Measurements from ENCODE around the gene ZNF79. TPM values are rescaled to one million over a fixed set of nuclear protein-coding genes. Genes with fewer than 3 reads are reported as not detected.
A peak's percentile ranks its signal among the peaks of the same experiment; 100 is the strongest.

Gene ZNF79
- total RNA-seq, result 10 to 100 TPM in 1 of 2 donors, 1 to 10 TPM in 1; 7.5 to 10.3 TPM
- polyA plus RNA-seq, result 1 to 10 TPM; 1.0 to 1.9 TPM
- long read RNA-seq, donor 1, transcript ZNF79-201 (5 exons, 2,078 nt), result major isoform, 5 of 16 reads
- long read RNA-seq, donor 1, partial matches to known transcripts, result 0 of 16 reads
- long read RNA-seq, donor 1, other reads (novel, unspliced or antisense), result 6 of 16 reads
- long read RNA-seq, donor 2, partial matches to known transcripts, result 0 of 6 reads
- long read RNA-seq, donor 2, other reads (novel, unspliced or antisense), result 3 of 6 reads

DNA sequence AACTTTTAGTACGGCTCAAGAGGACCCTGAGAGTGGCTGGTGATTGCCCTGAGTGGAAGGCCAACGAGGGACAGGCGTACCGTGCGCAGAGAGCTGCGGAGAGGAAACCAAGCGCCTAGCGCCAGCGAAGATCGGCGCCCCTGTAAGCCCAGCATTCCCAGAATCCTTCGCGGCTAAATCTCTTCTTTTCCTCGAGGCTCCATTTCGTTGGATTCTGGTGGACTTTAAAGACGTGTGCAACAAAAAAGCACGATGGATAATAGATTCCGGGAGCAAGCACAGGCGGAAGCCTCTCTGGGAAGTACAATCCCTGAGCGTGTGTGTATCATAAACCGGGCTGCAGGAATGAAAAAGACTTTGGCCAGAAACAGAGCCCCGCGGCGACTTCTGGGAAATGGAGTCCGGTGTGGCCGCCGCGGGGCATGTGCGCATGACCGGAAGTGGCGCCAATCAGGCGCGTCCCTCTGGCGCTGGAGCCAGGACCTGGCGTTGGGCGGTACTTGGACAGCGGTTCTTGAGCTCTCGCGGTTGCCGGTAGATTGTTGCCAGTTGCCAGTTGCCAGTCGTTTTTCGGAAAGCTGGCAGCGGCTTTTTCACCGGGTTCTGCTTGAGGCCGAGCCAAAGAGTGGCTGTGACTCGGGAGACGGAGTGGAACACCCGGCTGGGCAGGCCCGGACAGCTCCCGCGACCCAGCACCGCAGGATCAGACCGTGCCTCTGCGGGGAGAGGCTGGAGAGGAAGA lies at the start of gene ZNF79:
Gene ZNF79, plus strand, starts transcription at position 449 of the 742 bp plus-strand sequence. CDS start 406 bp downstream, outside the sequence.
- H3K4me1 ChIP-seq (ENCODE audit: control insufficient read depth in 1 of 2, insufficient read depth in 2 of 2, low read length in 2 of 2), result no peaks in the 10 kb centered on the region
- intact Hi-C loops (cut with DNase I), result no loop called here
- H3K36me3 ChIP-seq (ENCODE audit: control insufficient read depth in 1 of 2, insufficient read depth in 2 of 2, low read length in 1 of 2), result no peaks in the 10 kb centered on the region
- WGBS, 2 donors, result 0% methylated on average over 54 of the region's 54 CpGs
- no peaks in the 10 kb centered on the region for H3K9me3 ChIP-seq (ENCODE audit: control insufficient read depth, low read length)
- H3K4me3 ChIP-seq (ENCODE audit: low read length in 2 of 2), result peak within 1 kb of the TSS; percentile 80 to 86
- peak; percentile 98 for ATAC-seq (ENCODE audit: low FRiP score)
- DNase-seq, result peak; percentile 96 to 98
- H3K27me3 ChIP-seq (ENCODE audit: control insufficient read depth in 1 of 2, insufficient read depth in 2 of 2, low read length in 1 of 2), result no peaks in the 10 kb centered on the region
- H3K27ac ChIP-seq (ENCODE audit: low read depth in 1 of 2, low read length in 2 of 2), result peak within 1 kb of the TSS; percentile 67 to 84

DNA sequence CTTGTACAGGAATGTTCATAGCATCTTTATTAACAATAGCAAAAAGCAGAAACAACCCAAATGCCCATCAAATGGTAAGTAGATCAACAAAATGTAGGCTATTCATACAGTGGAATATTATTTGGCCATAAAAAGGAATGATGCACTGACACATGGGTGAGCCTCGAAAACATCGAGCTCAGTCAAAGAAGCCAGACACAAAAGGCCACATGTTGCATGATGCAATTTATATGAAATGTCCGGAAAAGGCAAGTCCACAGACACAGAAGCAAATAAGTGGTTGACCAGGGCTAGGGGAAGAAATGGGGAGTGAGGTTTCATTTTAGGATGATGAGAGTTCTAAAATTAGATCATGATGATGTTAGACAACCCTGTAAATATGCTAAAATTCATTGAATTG lies 43.7 kb upstream of the ZNF79 start:
- Histone ChIP-seq H3K9me3 (ENCODE audit: control insufficient read depth, low read length) (no peaks in the 10 kb centered on the region), H3K4me3 (ENCODE audit: low read length in 2 of 2) (no peak overlapping the region), H3K27me3 (ENCODE audit: control insufficient read depth in 1 of 2, insufficient read depth in 2 of 2, low read length in 1 of 2) (no peaks in the 10 kb centered on the region), H3K4me1 (ENCODE audit: control insufficient read depth in 1 of 2, insufficient read depth in 2 of 2, low read length in 2 of 2) (no peaks in the 10 kb centered on the region), H3K27ac (ENCODE audit: low read depth in 1 of 2, low read length in 2 of 2) (no peak overlapping the region), H3K36me3 (ENCODE audit: control insufficient read depth in 1 of 2, insufficient read depth in 2 of 2, low read length in 1 of 2) (no peaks in the 10 kb centered on the region)
- DNase-seq, result no peak
- intact Hi-C loops (cut with DNase I), result no loop called here
- 93 to 97% methylated on average over 3 of the region's 3 CpGs for WGBS, 2 donors
- no peak for ATAC-seq (ENCODE audit: low FRiP score)

DNA sequence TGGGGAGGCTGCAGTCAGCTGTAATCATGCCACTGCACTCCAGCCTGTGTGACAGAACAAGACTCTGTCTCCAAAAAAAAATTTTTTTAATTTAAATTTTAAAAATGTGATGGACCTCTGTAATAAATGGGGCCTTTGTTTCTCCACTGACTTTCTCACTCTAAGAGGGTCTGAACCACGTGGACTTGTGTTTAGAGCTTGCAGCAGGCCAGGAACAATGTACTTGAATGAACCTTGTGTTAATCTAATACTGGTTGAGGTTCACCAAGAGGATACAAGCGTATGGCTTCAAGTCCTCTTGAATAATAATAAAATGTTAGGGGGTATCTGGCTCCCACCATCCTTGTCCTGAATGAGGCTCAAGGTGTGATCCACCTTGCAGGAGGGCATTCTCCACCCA lies 41.6 kb upstream of the ZNF79 start:
- H3K4me1 ChIP-seq (ENCODE audit: control insufficient read depth in 1 of 2, insufficient read depth in 2 of 2, low read length in 2 of 2), result no peaks in the 10 kb centered on the region
- 87 to 97% methylated on average over 2 of the region's 2 CpGs for WGBS, 2 donors
- ATAC-seq (ENCODE audit: low FRiP score) (no peak), DNase-seq (no peak)
- H3K9me3 ChIP-seq (ENCODE audit: control insufficient read depth, low read length), result no peaks in the 10 kb centered on the region
- H3K27ac ChIP-seq (ENCODE audit: low read depth in 1 of 2, low read length in 2 of 2), result no peak overlapping the region
- H3K4me3 ChIP-seq (ENCODE audit: low read length in 2 of 2), result no peak overlapping the region
- no peaks in the 10 kb centered on the region for H3K36me3 ChIP-seq (ENCODE audit: control insufficient read depth in 1 of 2, insufficient read depth in 2 of 2, low read length in 1 of 2)
- intact Hi-C loops (cut with DNase I), result no loop called here
- no peaks in the 10 kb centered on the region for H3K27me3 ChIP-seq (ENCODE audit: control insufficient read depth in 1 of 2, insufficient read depth in 2 of 2, low read length in 1 of 2)

DNA sequence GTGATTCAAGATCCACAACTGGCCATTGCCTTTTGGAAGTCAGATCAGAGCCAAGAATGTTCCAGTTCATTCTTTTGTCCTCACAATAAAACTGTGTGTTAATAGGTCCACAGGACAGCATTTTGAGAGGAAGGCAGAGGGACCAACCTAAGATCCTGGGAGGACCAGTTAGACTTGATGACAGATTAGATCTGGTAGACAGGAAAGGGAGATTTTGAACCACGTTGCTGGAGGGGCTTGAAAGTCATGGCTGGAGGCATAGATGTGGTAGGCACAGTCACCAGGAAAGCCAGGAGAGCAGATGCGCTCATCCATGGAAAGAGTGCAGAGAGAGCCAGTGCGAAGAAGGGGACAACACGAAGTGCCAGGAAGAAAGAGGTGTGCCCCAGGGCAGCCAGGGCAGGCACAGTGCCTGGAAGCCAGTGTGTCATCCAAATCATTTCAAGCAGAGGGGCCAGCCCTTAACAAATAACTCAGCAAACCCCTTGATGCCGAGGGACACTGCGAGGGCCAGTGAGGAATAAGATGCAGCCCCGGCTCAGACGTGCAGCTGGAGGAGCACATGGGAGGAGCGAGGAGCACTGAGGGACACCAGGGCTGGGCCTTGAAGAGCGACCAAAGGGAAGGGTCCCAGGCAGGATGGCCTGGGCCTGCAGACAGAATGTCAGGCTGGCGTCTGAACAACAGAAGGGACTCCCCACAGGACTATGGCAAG lies 40.0 kb upstream of the ZNF79 start:
- Histone ChIP-seq H3K27ac (ENCODE audit: low read depth in 1 of 2, low read length in 2 of 2) (no peak overlapping the region), H3K27me3 (ENCODE audit: control insufficient read depth in 1 of 2, insufficient read depth in 2 of 2, low read length in 1 of 2) (no peaks in the 10 kb centered on the region), H3K4me3 (ENCODE audit: low read length in 2 of 2) (no peak overlapping the region), H3K36me3 (ENCODE audit: control insufficient read depth in 1 of 2, insufficient read depth in 2 of 2, low read length in 1 of 2) (no peaks in the 10 kb centered on the region), H3K9me3 (ENCODE audit: control insufficient read depth, low read length) (no peaks in the 10 kb centered on the region), H3K4me1 (ENCODE audit: control insufficient read depth in 1 of 2, insufficient read depth in 2 of 2, low read length in 2 of 2) (no peaks in the 10 kb centered on the region)
- intact Hi-C loops (cut with DNase I), result no loop called here
- peak in 1 of 2 donors; percentile 63 for DNase-seq
- WGBS, 2 donors, result 83 to 89% methylated on average over 11 of the region's 11 CpGs
- ATAC-seq (ENCODE audit: low FRiP score), result no peak

DNA sequence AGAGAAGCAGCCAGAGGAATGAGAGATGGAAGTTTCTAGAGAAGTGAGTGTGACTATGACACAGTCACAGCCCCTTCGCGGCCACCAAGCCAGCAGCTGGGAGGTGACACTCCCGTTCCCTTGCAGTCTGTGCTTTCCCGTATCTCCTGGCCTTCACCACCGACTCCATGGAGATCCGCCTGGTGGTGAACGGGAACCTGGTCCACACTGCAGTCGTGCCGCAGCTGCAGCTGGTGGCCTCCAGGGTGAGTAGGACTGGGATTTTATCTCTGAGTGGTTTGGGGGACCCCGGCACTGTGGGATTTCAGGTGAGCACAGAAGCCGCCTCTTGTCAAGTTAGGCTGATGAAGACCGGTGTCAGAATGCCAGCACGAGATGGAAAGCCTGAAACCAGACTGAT lies 39.3 kb upstream of the ZNF79 start:
- DNase-seq (peak in 1 of 2 donors; percentile 59), ATAC-seq (ENCODE audit: low FRiP score) (no peak)
- intact Hi-C loops (cut with DNase I), result no loop called here
- WGBS, 2 donors, result 86 to 89% methylated on average over 13 of the region's 13 CpGs
- H3K27ac ChIP-seq (ENCODE audit: low read depth in 1 of 2, low read length in 2 of 2), result no peak overlapping the region
- H3K27me3 ChIP-seq (ENCODE audit: control insufficient read depth in 1 of 2, insufficient read depth in 2 of 2, low read length in 1 of 2), result no peaks in the 10 kb centered on the region
- H3K4me1 ChIP-seq (ENCODE audit: control insufficient read depth in 1 of 2, insufficient read depth in 2 of 2, low read length in 2 of 2), result no peaks in the 10 kb centered on the region
- H3K9me3 ChIP-seq (ENCODE audit: control insufficient read depth, low read length), result no peaks in the 10 kb centered on the region
- no peaks in the 10 kb centered on the region for H3K36me3 ChIP-seq (ENCODE audit: control insufficient read depth in 1 of 2, insufficient read depth in 2 of 2, low read length in 1 of 2)
- H3K4me3 ChIP-seq (ENCODE audit: low read length in 2 of 2), result no peak overlapping the region

DNA sequence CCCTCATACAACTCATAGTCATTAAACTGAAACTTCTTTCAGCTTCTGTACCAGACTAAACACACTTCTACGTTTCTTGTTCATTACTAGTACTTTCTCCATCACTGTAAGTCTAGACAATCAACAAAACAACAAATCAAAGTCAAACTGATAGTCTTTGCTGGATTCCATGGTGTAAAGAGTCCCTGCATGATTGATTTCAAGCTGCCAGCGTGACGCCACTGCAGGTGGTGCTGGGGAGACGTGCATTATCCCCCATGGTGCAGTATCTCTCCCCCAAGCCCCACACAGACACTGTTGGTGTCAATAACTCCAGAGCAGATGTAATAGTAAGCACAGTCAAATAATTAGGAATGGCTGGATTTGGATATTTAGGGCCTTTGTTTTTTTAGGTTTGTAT lies 37.9 kb upstream of the ZNF79 start:
- no peak for ATAC-seq (ENCODE audit: low FRiP score)
- WGBS, 2 donors, result 85 to 97% methylated on average over 4 of the region's 4 CpGs

DNA sequence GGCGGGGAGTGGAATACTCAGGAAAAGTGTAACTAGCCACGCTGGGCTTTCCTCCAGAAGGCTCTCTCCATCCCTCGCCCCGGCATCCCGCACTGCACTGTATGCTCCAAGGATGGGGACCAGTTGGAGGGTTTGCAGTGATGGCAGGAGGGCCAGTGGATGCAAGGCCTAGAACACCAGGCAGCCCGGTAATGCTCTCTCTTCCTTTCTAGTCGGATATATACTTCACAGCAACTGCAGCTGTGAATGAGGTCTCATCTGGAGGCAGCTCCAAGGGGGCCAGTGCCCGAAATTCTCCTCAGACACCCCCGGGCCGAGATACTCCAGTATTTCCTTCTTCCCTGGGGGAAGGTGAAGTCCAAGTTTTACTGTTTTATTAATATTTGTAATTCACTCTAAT lies 37.2 kb upstream of the ZNF79 start:
- no peak for ATAC-seq (ENCODE audit: low FRiP score)
- Histone ChIP-seq H3K4me3 (ENCODE audit: low read length in 2 of 2) (no peak overlapping the region), H3K36me3 (ENCODE audit: control insufficient read depth in 1 of 2, insufficient read depth in 2 of 2, low read length in 1 of 2) (peaks cover 0 to 2% of the 10 kb centered on the region in 2 donors), H3K27me3 (ENCODE audit: control insufficient read depth in 1 of 2, insufficient read depth in 2 of 2, low read length in 1 of 2) (no peaks in the 10 kb centered on the region), H3K27ac (ENCODE audit: low read depth in 1 of 2, low read length in 2 of 2) (no peak overlapping the region), H3K4me1 (ENCODE audit: control insufficient read depth in 1 of 2, insufficient read depth in 2 of 2, low read length in 2 of 2) (no peaks in the 10 kb centered on the region), H3K9me3 (ENCODE audit: control insufficient read depth, low read length) (no peaks in the 10 kb centered on the region)
- intact Hi-C loops (cut with DNase I), result no loop called here
- WGBS, 2 donors, result 94 to 97% methylated on average over 10 of the region's 10 CpGs
- peak in 1 of 2 donors; percentile 51 for DNase-seq

More for the DNA sequence above, 37.9 kb upstream of the ZNF79 start:
- no peaks in the 10 kb centered on the region for H3K4me1 ChIP-seq (ENCODE audit: control insufficient read depth in 1 of 2, insufficient read depth in 2 of 2, low read length in 2 of 2)
- H3K36me3 ChIP-seq (ENCODE audit: control insufficient read depth in 1 of 2, insufficient read depth in 2 of 2, low read length in 1 of 2), result peaks cover 0 to 2% of the 10 kb centered on the region in 2 donors
- intact Hi-C loops (cut with DNase I), result no loop called here
- H3K4me3 ChIP-seq (ENCODE audit: low read length in 2 of 2), result no peak overlapping the region
- no peaks in the 10 kb centered on the region for H3K27me3 ChIP-seq (ENCODE audit: control insufficient read depth in 1 of 2, insufficient read depth in 2 of 2, low read length in 1 of 2)
- H3K27ac ChIP-seq (ENCODE audit: low read depth in 1 of 2, low read length in 2 of 2), result no peak overlapping the region
- no peak for DNase-seq
- H3K9me3 ChIP-seq (ENCODE audit: control insufficient read depth, low read length), result no peaks in the 10 kb centered on the region

DNA sequence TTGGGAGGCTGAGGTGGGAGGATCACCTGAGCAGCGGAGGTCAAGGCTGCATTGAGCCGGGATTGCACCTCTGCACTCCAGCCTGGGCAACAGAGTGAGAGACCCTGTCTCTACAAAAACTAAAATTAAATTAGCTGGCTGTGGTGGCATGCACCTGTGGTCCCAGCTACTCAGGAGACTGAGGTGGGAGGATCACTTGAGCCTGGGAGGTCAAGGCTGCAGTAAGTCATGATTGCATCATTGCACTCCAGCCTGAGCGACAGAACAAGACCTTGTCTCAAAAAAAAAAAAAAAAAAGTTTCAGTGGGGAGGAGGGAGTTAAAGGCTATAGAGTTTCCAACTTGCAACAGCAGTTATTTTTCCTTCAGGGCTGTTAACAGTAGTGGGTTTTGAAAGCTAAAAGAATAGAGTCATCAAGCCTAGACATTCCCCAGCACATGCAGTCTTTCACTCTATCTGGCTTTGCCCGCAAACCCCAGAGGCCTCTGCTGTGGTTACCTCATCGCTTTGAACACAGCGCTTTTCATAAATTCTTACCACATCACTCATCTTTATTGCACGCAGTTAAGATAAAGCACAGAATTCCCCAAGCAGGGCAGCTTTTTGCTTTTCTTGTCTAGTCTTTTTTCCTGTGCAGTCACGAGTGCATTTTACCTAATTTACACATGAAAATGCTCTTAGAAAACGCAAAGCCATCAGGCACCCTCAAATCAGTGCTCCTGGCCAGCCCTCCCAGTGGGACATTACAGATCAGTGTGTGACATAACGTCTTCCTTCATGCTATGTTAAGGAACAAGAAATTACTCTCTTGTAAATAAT lies 35.9 kb upstream of the ZNF79 start:
- Histone ChIP-seq H3K36me3 (ENCODE audit: control insufficient read depth in 1 of 2, insufficient read depth in 2 of 2, low read length in 1 of 2) (peaks cover 0 to 2% of the 10 kb centered on the region in 2 donors), H3K4me3 (ENCODE audit: low read length in 2 of 2) (no peak overlapping the region), H3K9me3 (ENCODE audit: control insufficient read depth, low read length) (no peaks in the 10 kb centered on the region), H3K27ac (ENCODE audit: low read depth in 1 of 2, low read length in 2 of 2) (no peak overlapping the region), H3K27me3 (ENCODE audit: control insufficient read depth in 1 of 2, insufficient read depth in 2 of 2, low read length in 1 of 2) (no peaks in the 10 kb centered on the region), H3K4me1 (ENCODE audit: control insufficient read depth in 1 of 2, insufficient read depth in 2 of 2, low read length in 2 of 2) (no peaks in the 10 kb centered on the region)
- peak; percentile 67 for ATAC-seq (ENCODE audit: low FRiP score)
- peak; percentile 45 to 72 for DNase-seq
- 30 to 32% methylated on average over 10 of the region's 10 CpGs for WGBS, 2 donors
- intact Hi-C loops (cut with DNase I), result no loop called here
